NCI-H2171 treated with DMSO at 0.1 percent for 48 hours (cell line): ENCODE results near the gene RSAD2.

Experiments used
- DNase-seq: peaks from one replicate; lab custom pipeline; 2025; lab: John Stamatoyannopoulos, UW

Gene RSAD2

GRCh38 chr2:6905668-6906067 lies 28.1 kb downstream of the RSAD2 start:
- no peak for DNase-seq

- DNase-seq = no peak
Observed at GRCh38 chr2:6906165-6906741, 28.7 kb downstream of the RSAD2 start.

- no peak for DNase-seq
Observed at GRCh38 chr2:6908291-6908690, 30.7 kb downstream of the RSAD2 start.

GRCh38 chr2:6909431-6910385 lies 32.1 kb downstream of the RSAD2 start:
- no peak for DNase-seq

GRCh38 chr2:6911721-6912120 lies 34.1 kb downstream of the RSAD2 start:
- no peak for DNase-seq

- DNase-seq = no peak
Observed at GRCh38 chr2:6913415-6914157, 36.0 kb downstream of the RSAD2 start.

GRCh38 chr2:6914828-6915227 lies 37.3 kb downstream of the RSAD2 start:
- no peak for DNase-seq

GRCh38 chr2:6915399-6915798 lies 37.8 kb downstream of the RSAD2 start:
- no peak for DNase-seq

- no peak for DNase-seq
Observed at GRCh38 chr2:6916224-6916623, 38.6 kb downstream of the RSAD2 start.

- no peak for DNase-seq
Observed at GRCh38 chr2:6916736-6917070, 39.1 kb downstream of the RSAD2 start.

- peak; percentile 57 for DNase-seq
Observed at GRCh38 chr2:6917071-6917760, 39.6 kb downstream of the RSAD2 start, which contains the start of gene RNF144A. Gene RNF144A, plus strand, starts transcription at chr2:6917412. Its CDS starts 79,515 bp downstream, at chr2:6996927.

GRCh38 chr2:6917761-6918421 lies 40.3 kb downstream of the RSAD2 start:
- DNase-seq = no peak

- DNase-seq = no peak
Observed at GRCh38 chr2:6919901-6920742, 42.5 kb downstream of the RSAD2 start.

- no peak for DNase-seq
Observed at GRCh38 chr2:6920743-6921064, 43.1 kb downstream of the RSAD2 start.

- DNase-seq = no peak
Observed at GRCh38 chr2:6921321-6921922, 43.8 kb downstream of the RSAD2 start.

GRCh38 chr2:6922201-6922656 lies 44.7 kb downstream of the RSAD2 start:
- peak; percentile 15 for DNase-seq

- no peak for DNase-seq
Observed at GRCh38 chr2:6923319-6923718, 45.7 kb downstream of the RSAD2 start.

- no peak for DNase-seq
Observed at GRCh38 chr2:6924101-6924923, 46.7 kb downstream of the RSAD2 start.

GRCh38 chr2:6924924-6925409 lies 47.4 kb downstream of the RSAD2 start:
- DNase-seq = no peak
